ENCODE results near the gene TM4SF18. TPM values are rescaled to one million over a fixed set of nuclear protein-coding genes. Genes with fewer than 3 reads are reported as not detected.

Gene TM4SF18
- total RNA-seq, 1 experiment from 2014 or later = 9.8 TPM

DNA sequence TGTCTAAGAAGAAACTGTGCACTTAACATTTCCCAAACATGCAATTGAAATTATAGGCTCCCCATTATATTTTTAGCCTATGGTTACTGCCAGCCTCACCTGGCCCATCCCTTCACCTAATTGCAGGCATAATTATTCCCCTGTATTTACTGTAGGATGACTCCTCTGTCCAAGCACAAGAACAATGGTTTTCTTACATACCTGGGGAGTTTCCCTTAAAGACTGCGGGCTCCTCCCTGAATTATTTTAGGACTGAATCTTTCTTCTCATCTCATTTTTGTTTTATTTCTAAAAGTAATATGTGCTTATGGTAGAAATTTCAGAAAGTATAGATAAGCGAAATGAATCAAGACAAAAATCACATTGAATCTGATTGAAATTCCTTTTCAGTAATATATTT is 32.6 kb upstream of the TM4SF18 start:
- Histone ChIP-seq H2BK15ac (ENCODE audit: low read depth, low read length) (no peak overlapping the region), H3T11ph (ENCODE audit: low read length) (no peak overlapping the region), H3K79me2 (ENCODE audit: insufficient read depth, low read length) (no peaks in the 10 kb centered on the region), H3K9ac (ENCODE audit: extremely low read depth, insufficient read length, low read length) (no peak overlapping the region), H4K5ac (ENCODE audit: insufficient read length, low read depth, low read length) (no peak overlapping the region), H3K14ac (ENCODE audit: insufficient read depth, low read length) (no peak overlapping the region), H3K9me3 (ENCODE audit: control insufficient read depth, low read depth, low read length) (no peaks in the 10 kb centered on the region), H3K27ac (ENCODE audit: insufficient read length, low read depth, low read length) (no peak overlapping the region), H2AFZ (ENCODE audit: low read length) (no peak overlapping the region), H2BK20ac (ENCODE audit: low read depth, low read length, poor library complexity, severe bottlenecking) (no peak overlapping the region), H3K23ac (ENCODE audit: insufficient read length, low read depth, low read length) (no peak overlapping the region), H3K56ac (ENCODE audit: insufficient read length, low read depth, low read length) (no peak overlapping the region), H4K8ac (replicated peaks; ENCODE audit: insufficient read length, low read depth, low read length) (no peak overlapping the region), H2BK5ac (ENCODE audit: insufficient read length, low read length) (no peak overlapping the region), H3K4ac (ENCODE audit: low read depth, low read length) (no peak overlapping the region), H3K4me1 (ENCODE audit: insufficient read depth, low read length) (peaks cover 5% of the 10 kb centered on the region), H3K18ac (ENCODE audit: insufficient read length, low read depth, low read length) (no peak overlapping the region), H3K79me1 (ENCODE audit: insufficient read depth, low read depth, low read length, poor library complexity, severe bottlenecking) (no peaks in the 10 kb centered on the region), H3K23me2 (ENCODE audit: insufficient read length, low read depth, low read length, poor library complexity, severe bottlenecking) (no peaks in the 10 kb centered on the region), H3K4me2 (ENCODE audit: insufficient read depth, insufficient read length, low read length) (no peak overlapping the region), H2BK120ac (ENCODE audit: low read depth, low read length, poor library complexity, severe bottlenecking) (no peak overlapping the region), H4K20me1 (ENCODE audit: control insufficient read depth, insufficient read depth, insufficient read length) (no peaks in the 10 kb centered on the region), H2AK5ac (ENCODE audit: insufficient read length, low read length) (no peak overlapping the region), H2BK12ac (ENCODE audit: insufficient read length, low read depth, low read length) (no peak overlapping the region), H4K91ac (ENCODE audit: insufficient read length, low read depth, low read length) (no peak overlapping the region), H3K27me3 (ENCODE audit: insufficient read depth, low read length) (no peaks in the 10 kb centered on the region)
- Mint-ChIP-seq H3K27me3 (ENCODE audit: low read depth) (no peaks in the 10 kb centered on the region; the same call in 1 of the 2 replicates), H3K4me3 (no peak overlapping the region), H3K4me1 (peaks cover 53 to 57% of the 10 kb centered on the region in 2 experiments), H3K27ac (no peak overlapping the region; a peak in 1 of 7 replicates), H3K36me3 (ENCODE audit: insufficient read depth in 1 of 3, low read depth in 3 of 3) (no peaks in the 10 kb centered on the region), H3K9me3 (no peaks in the 10 kb centered on the region)
- TF ChIP-seq, protein P1, sequence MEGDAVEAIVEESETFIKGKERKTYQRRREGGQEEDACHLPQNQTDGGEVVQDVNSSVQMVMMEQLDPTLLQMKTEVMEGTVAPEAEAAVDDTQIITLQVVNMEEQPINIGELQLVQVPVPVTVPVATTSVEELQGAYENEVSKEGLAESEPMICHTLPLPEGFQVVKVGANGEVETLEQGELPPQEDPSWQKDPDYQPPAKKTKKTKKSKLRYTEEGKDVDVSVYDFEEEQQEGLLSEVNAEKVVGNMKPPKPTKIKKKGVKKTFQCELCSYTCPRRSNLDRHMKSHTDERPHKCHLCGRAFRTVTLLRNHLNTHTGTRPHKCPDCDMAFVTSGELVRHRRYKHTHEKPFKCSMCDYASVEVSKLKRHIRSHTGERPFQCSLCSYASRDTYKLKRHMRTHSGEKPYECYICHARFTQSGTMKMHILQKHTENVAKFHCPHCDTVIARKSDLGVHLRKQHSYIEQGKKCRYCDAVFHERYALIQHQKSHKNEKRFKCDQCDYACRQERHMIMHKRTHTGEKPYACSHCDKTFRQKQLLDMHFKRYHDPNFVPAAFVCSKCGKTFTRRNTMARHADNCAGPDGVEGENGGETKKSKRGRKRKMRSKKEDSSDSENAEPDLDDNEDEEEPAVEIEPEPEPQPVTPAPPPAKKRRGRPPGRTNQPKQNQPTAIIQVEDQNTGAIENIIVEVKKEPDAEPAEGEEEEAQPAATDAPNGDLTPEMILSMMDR (conservative IDR thresholded peaks at IDR 0.05) = no peak
- WGBS (ENCODE audit: extremely low coverage, insufficient read length, low lambda C conversion rate) = no CpG with 5 or more reads among the region's 2 CpGs
- no peak for DNase-seq

Data from H9 (cell line).